Measurements from ENCODE around the gene FCRL5.
A peak's percentile ranks its signal among the peaks of the same experiment; 100 is the strongest.
"Not testable (repeated sequence)": the region's sequence is repeated elsewhere in the genome, so short reads cannot be mapped to it uniquely, and the experiment has no call there.

Gene FCRL5

DNA sequence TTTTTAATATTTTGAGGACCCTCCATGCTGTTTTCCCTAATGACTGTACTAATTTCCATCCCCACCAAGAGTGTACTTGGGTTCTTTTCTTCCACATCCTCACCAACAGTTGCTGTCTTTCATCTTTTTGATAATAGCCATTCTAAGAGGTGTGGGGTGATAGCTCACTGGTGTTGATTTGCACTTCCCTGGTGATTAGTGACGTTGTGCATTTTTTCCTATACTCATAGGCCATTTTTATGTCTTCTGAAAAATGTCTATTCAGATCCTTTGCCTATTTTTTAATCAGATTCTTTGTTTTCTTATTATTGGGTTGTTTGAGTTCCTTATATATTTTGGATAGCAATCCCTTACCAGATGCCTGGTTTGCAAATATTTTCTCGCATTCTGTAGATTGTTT, 64.2 kb downstream of the FCRL5 start:
- Histone ChIP-seq H2AK5ac (ENCODE audit: low read length) (no peak overlapping the region), H3K4ac (ENCODE audit: low read depth, low read length) (no peak overlapping the region), H3K18ac (ENCODE audit: low read length) (no peak overlapping the region), H3K9me3 (ENCODE audit: insufficient read depth, low read depth, low read length) (no peaks in the 10 kb centered on the region), H3K4me2 (ENCODE audit: low read length) (no peak overlapping the region), H4K91ac (ENCODE audit: low read depth, low read length) (no peak overlapping the region), H3K9ac (ENCODE audit: low read length) (no peak overlapping the region), H2BK12ac (ENCODE audit: low read length) (no peak overlapping the region), H2AFZ (ENCODE audit: insufficient read depth, low read length, poor library complexity) (no peak overlapping the region), H3K36me3 (ENCODE audit: control insufficient read depth in 1 of 2, insufficient read depth in 2 of 2, low read length in 2 of 2) (no peaks in the 10 kb centered on the region), H3K23ac (ENCODE audit: low read length) (no peak overlapping the region), H3K27ac (ENCODE audit: low read depth, low read length) (no peak overlapping the region), H4K12ac (ENCODE audit: low read depth, low read length) (no peak overlapping the region), H3K4me3 (ENCODE audit: low read depth, low read length) (no peak overlapping the region), H3K27me3 (ENCODE audit: insufficient read depth, low read length) (no peaks in the 10 kb centered on the region), H2BK5ac (ENCODE audit: low read depth, low read length, poor library complexity) (no peak overlapping the region), H3K4me1 (ENCODE audit: control insufficient read depth in 1 of 2, insufficient read depth in 2 of 2, low read length in 2 of 2) (no peaks in the 10 kb centered on the region), H4K8ac (ENCODE audit: low read depth, low read length) (no peak overlapping the region), H2BK120ac (ENCODE audit: insufficient read depth, low read length, poor library complexity) (no peak overlapping the region), H3K79me1 (ENCODE audit: low read length) (no peaks in the 10 kb centered on the region), H3K14ac (ENCODE audit: low read length) (no peak overlapping the region), H3K79me2 (ENCODE audit: control insufficient read depth, insufficient read depth, low read length, poor library complexity) (no peaks in the 10 kb centered on the region)
- DNase-seq, result peak in 1 of 2 donors; percentile 26
- no CpG with 5 or more reads among the region's 2 CpGs for WGBS (ENCODE audit: extremely low coverage, insufficient coverage, insufficient read length)

DNA sequence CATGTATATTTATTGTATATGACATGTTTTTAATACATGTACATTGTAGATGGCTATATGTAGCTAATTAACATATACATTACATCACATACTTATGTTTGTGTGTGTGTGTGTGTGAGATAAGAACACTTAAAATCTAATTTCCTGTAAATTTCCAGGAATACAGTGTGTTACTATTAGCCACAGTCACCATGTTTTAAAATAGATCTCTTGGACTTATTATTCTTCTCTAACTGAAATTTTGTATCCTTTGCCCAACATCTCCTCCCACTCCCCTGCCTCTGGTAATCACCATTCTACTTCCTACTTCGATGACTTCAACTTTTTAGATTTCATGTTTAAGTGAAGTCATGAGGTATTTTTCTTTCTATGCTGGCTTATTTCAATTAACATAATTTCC, 64.8 kb downstream of the FCRL5 start:
- no peak overlapping the region for H4K8ac ChIP-seq (ENCODE audit: low read depth, low read length)
- no peaks in the 10 kb centered on the region for H3K9me3 ChIP-seq (ENCODE audit: insufficient read depth, low read depth, low read length)
- H3K4me3 ChIP-seq (ENCODE audit: low read depth, low read length), result no peak overlapping the region
- no peaks in the 10 kb centered on the region for H3K36me3 ChIP-seq (ENCODE audit: control insufficient read depth in 1 of 2, insufficient read depth in 2 of 2, low read length in 2 of 2)
- H3K4me2 ChIP-seq (ENCODE audit: low read length), result no peak overlapping the region
- H2AFZ ChIP-seq (ENCODE audit: insufficient read depth, low read length, poor library complexity), result no peak overlapping the region
- no peak for DNase-seq
- H2BK120ac ChIP-seq (ENCODE audit: insufficient read depth, low read length, poor library complexity), result no peak overlapping the region
- H2BK5ac ChIP-seq (ENCODE audit: low read depth, low read length, poor library complexity), result no peak overlapping the region
- no peak overlapping the region for H3K18ac ChIP-seq (ENCODE audit: low read length)
- no peak overlapping the region for H2BK12ac ChIP-seq (ENCODE audit: low read length)
- no peak overlapping the region for H3K23ac ChIP-seq (ENCODE audit: low read length)
- H2AK5ac ChIP-seq (ENCODE audit: low read length), result no peak overlapping the region
- H3K27me3 ChIP-seq (ENCODE audit: insufficient read depth, low read length), result no peaks in the 10 kb centered on the region
- no peak overlapping the region for H4K12ac ChIP-seq (ENCODE audit: low read depth, low read length)
- no peak overlapping the region for H3K9ac ChIP-seq (ENCODE audit: low read length)
- no peak overlapping the region for H3K27ac ChIP-seq (ENCODE audit: low read depth, low read length)
- H3K79me1 ChIP-seq (ENCODE audit: low read length), result no peaks in the 10 kb centered on the region
- WGBS (ENCODE audit: extremely low coverage, insufficient coverage, insufficient read length), result no CpG with 5 or more reads among the region's 1 CpG
- H3K4me1 ChIP-seq (ENCODE audit: control insufficient read depth in 1 of 2, insufficient read depth in 2 of 2, low read length in 2 of 2), result no peaks in the 10 kb centered on the region
- no peaks in the 10 kb centered on the region for H3K79me2 ChIP-seq (ENCODE audit: control insufficient read depth, insufficient read depth, low read length, poor library complexity)
- H3K14ac ChIP-seq (ENCODE audit: low read length), result no peak overlapping the region
- no peak overlapping the region for H3K4ac ChIP-seq (ENCODE audit: low read depth, low read length)
- H4K91ac ChIP-seq (ENCODE audit: low read depth, low read length), result no peak overlapping the region

DNA sequence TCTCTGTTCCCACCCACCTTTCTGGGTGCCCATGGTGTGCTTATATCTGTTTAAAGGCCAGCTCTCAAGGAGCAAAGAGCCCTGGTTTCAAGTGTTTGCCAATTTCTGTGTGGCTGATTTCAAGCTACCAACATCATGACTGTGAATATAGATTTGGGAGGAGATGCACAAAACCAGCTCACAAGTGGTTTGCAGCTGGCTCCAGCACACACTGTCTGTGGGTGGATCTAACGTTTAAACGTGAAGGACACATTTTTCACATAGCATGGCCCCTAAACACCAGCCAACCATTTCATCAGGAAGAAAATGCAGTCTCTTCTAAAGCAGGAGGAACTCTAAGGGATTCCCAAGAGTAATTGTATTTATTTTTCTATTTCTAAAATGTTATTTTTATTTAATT, 65.2 kb downstream of the FCRL5 start:
- no peak overlapping the region for H2BK12ac ChIP-seq (ENCODE audit: low read length)
- no peak overlapping the region for H2BK5ac ChIP-seq (ENCODE audit: low read depth, low read length, poor library complexity)
- no peak overlapping the region for H2AFZ ChIP-seq (ENCODE audit: insufficient read depth, low read length, poor library complexity)
- no peak overlapping the region for H3K18ac ChIP-seq (ENCODE audit: low read length)
- no peak overlapping the region for H3K27ac ChIP-seq (ENCODE audit: low read depth, low read length)
- H3K27me3 ChIP-seq (ENCODE audit: insufficient read depth, low read length), result no peaks in the 10 kb centered on the region
- H3K79me1 ChIP-seq (ENCODE audit: low read length), result no peaks in the 10 kb centered on the region
- no peak overlapping the region for H3K23ac ChIP-seq (ENCODE audit: low read length)
- no peak overlapping the region for H3K4me2 ChIP-seq (ENCODE audit: low read length)
- no peak overlapping the region for H2AK5ac ChIP-seq (ENCODE audit: low read length)
- no peaks in the 10 kb centered on the region for H3K36me3 ChIP-seq (ENCODE audit: control insufficient read depth in 1 of 2, insufficient read depth in 2 of 2, low read length in 2 of 2)
- H3K4me1 ChIP-seq (ENCODE audit: control insufficient read depth in 1 of 2, insufficient read depth in 2 of 2, low read length in 2 of 2), result no peaks in the 10 kb centered on the region
- no peak overlapping the region for H4K91ac ChIP-seq (ENCODE audit: low read depth, low read length)
- no peak overlapping the region for H3K4ac ChIP-seq (ENCODE audit: low read depth, low read length)
- H3K4me3 ChIP-seq (ENCODE audit: low read depth, low read length), result no peak overlapping the region
- H3K79me2 ChIP-seq (ENCODE audit: control insufficient read depth, insufficient read depth, low read length, poor library complexity), result no peaks in the 10 kb centered on the region
- no peak overlapping the region for H4K8ac ChIP-seq (ENCODE audit: low read depth, low read length)
- no peak overlapping the region for H3K14ac ChIP-seq (ENCODE audit: low read length)
- no peak overlapping the region for H4K12ac ChIP-seq (ENCODE audit: low read depth, low read length)
- no CpG with 5 or more reads among the region's 2 CpGs for WGBS (ENCODE audit: extremely low coverage, insufficient coverage, insufficient read length)
- H3K9ac ChIP-seq (ENCODE audit: low read length), result no peak overlapping the region
- DNase-seq, result no peak
- H3K9me3 ChIP-seq (ENCODE audit: insufficient read depth, low read depth, low read length), result no peaks in the 10 kb centered on the region
- H2BK120ac ChIP-seq (ENCODE audit: insufficient read depth, low read length, poor library complexity), result no peak overlapping the region

DNA sequence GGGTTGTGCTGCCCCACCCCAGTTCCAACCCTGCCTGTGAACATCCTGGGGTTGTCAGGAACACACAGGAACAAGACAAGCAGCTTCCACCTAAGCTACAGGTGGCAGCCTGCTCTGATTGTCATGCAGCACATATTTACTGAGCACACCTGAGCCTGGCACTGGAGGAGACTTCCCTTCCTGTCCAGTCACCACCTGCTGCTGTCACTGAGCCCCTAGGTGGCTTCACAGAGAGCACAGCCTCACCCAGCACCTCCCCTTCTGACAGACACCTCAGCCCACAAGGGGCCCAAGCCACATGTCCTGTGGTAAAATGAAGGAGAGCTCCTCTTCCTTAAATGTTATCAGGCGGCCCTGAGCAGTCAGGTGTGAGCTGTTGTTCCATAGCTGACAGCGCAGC, 65.9 kb downstream of the FCRL5 start:
- not testable (repeated sequence) for H2BK5ac ChIP-seq (ENCODE audit: low read depth, low read length, poor library complexity); H2AFZ ChIP-seq (ENCODE audit: insufficient read depth, low read length, poor library complexity); H3K14ac ChIP-seq (ENCODE audit: low read length); H4K91ac ChIP-seq (ENCODE audit: low read depth, low read length); H4K8ac ChIP-seq (ENCODE audit: low read depth, low read length); H3K4me1 ChIP-seq (ENCODE audit: control insufficient read depth in 1 of 2, insufficient read depth in 2 of 2, low read length in 2 of 2); H3K36me3 ChIP-seq (ENCODE audit: control insufficient read depth in 1 of 2, insufficient read depth in 2 of 2, low read length in 2 of 2); H2AK5ac ChIP-seq (ENCODE audit: low read length); H3K23ac ChIP-seq (ENCODE audit: low read length); H3K79me2 ChIP-seq (ENCODE audit: control insufficient read depth, insufficient read depth, low read length, poor library complexity); H2BK120ac ChIP-seq (ENCODE audit: insufficient read depth, low read length, poor library complexity); H3K9ac ChIP-seq (ENCODE audit: low read length); H3K18ac ChIP-seq (ENCODE audit: low read length); H3K27me3 ChIP-seq (ENCODE audit: insufficient read depth, low read length); H2BK12ac ChIP-seq (ENCODE audit: low read length); H3K4me3 ChIP-seq (ENCODE audit: low read depth, low read length); H4K12ac ChIP-seq (ENCODE audit: low read depth, low read length); DNase-seq; H3K27ac ChIP-seq (ENCODE audit: low read depth, low read length); H3K4ac ChIP-seq (ENCODE audit: low read depth, low read length); H3K9me3 ChIP-seq (ENCODE audit: insufficient read depth, low read depth, low read length); H3K79me1 ChIP-seq (ENCODE audit: low read length); H3K4me2 ChIP-seq (ENCODE audit: low read length)
- WGBS (ENCODE audit: extremely low coverage, insufficient coverage, insufficient read length), result no CpG with 5 or more reads among the region's 2 CpGs
